HG03469 (cell line): Measurements from ENCODE around the gene FHOD1.

ENCODE experiments used
- ATAC-seq: cut with Tn5 transposase; IDR thresholded peaks from one replicate; pipeline ENCODE4 v1.9.1; 2021; ENCODE audit warnings: mild to moderate bottlenecking, moderate library complexity, moderate number of reproducible peaks; ENCODE audit not compliant: unreplicated experiment

FHOD1 gene

DNA sequence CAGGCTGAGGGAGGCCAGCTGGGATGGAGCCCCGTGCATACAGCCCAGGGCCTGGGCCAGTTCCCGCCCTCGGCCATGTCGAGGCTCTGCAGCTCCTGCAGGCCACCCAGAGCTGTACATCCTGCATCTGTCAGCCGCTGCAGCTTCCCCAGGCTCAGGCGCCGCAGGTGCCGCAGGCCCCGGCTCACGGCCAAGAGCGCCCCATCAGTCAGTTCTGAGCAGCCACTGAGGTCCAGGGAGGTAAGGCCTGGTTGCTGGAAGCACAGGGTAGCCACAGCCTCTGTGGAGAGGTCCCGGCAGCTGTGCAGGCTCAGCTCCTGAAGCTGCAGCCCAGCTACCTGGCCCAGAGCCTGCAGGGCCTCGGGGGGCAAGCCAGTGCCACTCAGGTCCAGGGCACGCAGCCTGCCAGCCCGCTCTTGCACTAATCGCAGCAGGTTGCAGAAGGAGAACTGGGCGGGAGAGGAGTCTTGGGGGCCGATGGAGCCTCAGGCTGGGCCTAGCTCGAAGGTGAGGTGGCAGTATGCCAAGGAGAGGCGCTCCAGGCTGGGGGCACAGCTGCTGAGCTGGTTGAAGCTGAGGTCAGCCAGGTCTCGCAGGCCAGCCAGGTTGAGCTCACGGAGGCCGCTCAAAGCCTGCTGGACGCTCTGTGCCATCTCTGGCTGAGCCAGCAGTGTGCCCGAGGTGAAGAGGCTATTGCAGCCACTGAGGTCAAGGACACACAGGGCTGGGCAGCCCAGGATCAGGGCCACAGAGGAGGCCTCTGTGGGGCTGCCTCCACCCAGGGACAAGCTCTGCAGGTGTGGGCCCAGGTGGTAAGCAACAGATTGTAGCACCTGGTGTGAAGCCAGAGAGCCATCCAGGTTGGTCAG is 37.0 kb downstream of the FHOD1 start:
- no peak for ATAC-seq

DNA sequence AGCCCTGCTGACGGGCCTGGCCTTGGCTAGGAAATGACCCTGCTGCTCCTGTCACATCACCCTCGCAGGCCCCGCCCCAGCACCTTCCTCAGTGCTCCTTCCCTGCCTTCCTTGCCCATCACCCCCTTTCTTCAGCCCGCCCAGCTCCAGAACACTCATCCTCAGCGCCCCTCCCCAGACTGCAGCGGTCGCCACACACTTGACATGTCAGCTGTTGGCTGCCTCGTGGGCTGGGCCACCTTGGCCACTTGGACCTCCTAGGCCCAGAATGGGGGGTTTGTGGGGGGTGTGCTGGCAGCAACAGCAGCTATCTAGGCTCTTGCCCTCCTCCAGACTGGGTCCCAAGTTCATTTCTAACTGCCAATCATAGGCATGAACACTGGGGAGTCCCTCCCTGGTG is 37.7 kb downstream of the FHOD1 start:
- no peak for ATAC-seq

DNA sequence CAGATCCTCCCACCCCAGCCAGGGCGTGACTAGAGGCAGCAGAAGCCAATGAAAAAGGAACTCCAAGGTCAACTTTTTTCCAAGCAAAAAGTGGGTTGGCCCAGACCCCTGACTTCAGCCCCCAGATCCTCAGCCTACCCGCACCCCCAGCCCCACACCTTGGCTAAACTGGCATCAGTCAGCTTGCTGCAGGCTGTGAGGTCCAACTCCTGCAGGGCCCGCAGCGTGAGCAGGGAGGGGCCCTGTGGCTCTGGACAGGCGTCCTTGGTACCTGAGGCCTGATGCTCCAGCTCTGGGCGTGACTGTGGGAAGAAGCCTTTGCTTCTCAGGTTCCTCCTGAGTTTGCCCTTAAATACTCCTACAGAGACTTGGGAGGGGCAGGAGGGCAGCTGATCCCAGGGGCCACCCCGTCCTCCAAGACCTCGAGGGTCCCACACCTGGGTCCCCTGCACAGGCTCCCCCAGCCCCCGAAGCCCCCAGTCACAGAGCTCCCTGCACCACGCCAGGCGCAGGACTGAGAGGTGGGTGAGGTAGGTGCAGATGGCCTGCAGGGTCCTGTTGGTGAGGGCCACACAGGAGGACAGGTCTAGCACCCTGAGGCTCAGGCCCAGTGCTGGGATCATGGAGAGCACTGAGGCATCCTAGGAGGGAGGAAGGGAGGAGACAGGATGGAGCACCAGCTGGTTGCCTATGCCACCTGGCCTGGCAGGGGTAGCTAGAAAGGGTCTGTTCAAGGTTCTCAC is 39.0 kb downstream of the FHOD1 start:
- ATAC-seq: no peak

DNA sequence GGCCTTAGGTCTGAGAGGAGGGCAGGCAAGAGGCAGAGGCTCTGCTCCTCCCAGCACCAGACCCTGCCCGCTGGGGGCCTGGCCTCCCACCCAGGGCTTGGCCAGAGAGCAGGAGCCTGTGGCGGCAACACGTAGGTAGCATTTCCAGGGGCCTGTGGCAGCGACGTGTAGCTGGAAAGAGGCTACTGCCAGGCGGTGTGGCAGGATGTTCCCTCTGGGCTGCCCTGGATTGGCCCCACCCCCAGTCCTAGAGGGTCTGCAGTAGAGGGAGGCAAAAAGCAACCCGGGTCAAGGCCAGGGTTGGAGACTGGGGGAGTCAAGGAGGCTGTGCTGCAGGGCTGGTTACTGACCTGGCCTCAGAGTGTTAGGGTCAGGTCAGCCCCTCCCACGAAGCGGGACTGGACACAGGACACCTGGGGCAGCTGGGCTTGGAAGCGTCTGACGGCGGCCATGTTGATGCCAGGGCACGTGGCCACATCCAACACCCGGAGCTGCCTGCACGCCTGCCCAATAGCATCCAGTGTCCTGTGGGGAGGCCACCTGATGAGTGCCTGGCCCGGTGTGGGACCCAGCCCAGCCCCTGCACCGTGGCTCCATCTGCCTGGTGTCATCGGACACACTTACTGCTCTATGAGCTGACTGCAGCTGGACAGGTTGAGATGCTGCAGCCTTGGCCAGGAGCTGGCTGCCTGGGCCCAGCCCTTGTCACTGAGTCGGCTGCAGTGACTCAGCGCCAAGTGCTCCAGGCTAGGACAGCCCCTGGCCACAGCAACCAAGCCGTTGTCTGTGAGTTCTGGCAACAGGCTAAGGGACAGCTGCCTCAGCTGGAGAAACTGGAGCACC is 39.8 kb downstream of the FHOD1 start:
- no peak for ATAC-seq

DNA sequence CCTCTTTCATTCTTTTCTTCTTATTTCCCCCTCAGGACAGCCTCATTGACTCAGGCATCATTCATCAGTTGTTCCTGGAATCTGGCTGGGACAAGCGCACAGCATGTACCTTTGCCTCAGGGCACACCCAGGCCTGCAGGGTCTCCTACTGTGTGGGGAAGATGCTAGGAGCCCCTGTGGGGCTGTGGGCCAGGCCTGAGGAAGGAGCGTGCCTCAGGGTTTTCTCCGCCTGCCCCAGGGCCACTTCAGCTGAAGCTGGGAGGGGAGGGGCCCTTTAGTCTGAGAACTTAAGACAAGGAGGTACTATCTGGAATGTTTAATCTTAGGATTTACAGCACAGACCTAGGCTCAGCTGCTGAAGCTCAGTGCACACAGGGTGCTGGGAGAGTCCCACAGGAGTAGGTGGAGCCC is 40.4 kb downstream of the FHOD1 start:
- ATAC-seq: no peak

DNA sequence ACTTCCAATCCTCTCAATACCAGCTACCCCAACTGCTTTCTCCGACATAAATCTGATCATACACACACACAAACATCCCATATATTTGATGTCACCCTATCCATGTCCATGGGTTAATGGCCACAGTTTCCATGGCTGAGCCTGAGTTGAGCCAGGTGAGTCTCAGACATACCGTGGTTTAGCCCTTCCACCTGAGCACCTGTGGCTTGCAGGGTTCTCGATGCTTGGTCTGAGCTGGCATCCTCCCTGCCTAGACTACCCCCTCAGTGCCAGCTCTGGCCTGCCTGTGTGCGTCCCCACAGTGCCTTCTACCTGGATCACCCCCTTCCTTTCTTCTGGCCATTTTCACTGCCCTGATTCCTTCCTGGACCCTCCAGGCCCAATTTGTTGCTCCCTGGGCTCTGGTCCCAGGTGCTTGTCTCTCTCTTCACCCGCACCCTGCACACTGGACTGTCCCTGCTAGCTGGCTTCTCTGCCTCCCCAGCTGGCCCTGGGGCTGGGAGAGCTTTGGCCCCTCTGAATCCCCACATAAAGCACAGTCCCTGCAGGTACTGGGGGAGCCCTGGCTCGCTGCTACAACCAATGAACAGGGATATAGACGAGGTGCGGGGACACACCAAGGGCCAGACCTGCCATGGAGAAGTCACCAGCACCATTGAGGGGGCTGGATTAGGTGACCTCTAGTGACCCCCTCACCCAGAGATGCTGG is 41.0 kb downstream of the FHOD1 start:
- no peak for ATAC-seq

DNA sequence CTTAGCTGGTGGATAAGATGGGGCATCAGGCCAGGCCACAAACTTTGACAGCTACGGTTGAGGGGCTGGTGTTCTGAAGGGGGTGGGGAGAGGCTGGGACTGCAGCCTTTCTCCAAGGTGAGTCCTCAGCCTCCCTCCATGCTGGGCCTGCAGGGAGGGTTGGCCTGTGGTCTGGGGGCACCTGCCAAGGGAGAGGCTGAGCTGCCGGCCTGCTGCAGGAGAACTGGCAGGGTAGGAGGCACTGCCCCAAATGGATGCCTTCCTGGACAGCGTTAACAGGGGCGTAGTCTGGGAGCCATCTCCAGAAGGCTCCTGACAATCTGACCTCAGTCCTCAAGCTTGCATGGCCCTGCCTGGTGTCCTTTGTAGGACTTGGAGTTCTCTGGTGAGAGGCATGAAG is 43.2 kb downstream of the FHOD1 start:
- no peak for ATAC-seq

DNA sequence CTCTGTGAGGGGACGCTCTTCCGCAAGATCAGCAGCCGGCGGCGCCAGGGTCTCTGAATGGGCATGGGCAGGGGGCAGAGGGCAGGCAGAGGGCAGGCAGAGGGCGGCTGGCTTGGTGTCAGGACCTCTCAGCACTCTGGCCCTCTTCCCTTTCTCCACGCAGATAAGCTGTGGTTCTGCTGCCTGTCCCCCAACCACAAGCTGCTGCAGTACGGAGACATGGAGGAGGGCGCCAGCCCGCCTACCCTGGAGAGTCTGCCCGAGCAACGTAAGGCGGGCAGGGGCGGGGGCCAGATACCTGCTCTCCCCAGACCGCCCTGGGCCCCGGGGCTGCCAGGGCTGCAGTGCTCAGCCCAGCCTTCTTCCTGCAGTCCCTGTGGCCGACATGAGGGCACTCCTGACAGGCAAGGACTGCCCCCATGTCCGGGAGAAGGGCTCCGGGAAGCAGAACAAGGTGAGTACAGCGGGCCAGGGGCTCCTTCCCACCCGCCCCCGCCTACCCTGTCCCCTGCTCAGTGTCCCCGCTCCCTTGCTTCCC is 44.3 kb downstream of the FHOD1 start:
- ATAC-seq: no peak

DNA sequence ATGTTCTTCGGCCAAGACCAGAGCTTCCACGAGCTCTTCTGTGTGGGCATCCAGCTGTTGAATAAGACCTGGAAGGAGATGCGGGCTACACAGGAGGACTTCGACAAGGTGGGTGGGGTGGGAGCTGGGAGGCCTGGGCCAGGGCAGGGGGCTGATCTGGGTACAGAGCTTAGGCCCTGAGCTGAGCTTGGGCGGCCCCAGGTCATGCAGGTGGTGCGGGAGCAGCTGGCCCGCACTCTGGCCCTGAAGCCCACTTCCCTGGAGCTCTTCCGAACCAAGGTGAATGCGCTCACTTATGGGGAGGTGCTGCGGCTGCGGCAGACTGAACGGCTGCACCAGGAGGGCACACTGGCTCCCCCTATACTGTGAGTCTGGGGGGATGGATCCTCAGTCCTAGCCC is 44.9 kb downstream of the FHOD1 start:
- no peak for ATAC-seq

DNA sequence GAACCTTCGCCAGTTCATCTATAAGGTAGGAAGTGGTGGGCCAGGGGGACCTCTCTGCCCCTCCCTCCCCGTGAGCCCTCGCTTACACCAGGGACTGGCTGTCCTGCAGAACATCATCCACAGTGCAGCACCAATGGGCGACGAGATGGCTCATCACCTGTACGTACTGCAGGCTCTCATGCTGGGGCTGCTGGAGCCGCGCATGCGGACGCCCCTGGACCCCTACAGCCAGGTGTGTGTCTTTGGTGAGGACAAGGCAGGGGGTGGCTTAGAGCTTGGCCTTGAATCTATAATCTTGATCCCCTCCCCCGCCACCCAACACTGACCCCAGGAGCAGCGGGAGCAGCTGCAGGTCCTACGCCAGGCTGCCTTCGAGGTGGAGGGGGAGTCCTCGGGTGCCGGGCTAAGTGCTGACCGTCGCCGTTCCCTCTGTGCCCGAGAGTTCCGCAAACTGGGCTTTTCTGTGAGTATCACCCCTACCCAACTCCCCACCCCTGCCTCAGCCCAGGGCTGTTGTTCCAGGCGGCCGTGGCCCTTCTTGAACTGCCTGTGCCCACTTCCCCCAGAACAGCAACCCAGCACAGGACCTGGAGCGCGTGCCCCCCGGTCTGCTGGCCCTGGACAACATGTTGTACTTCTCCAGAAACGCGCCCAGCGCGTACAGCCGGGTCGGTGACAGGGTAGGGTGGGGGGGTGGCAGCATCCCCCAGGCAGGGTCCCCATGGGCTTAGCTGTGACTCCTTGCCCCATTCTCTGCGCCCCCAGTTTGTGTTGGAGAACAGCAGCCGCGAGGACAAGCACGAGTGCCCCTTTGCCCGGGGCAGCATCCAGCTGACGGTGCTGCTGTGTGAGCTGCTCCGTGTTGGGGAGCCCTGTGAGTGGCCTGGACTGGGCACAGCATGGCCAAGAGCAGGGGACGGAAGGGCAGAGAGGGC is 45.6 kb downstream of the FHOD1 start:
- ATAC-seq: no peak

DNA sequence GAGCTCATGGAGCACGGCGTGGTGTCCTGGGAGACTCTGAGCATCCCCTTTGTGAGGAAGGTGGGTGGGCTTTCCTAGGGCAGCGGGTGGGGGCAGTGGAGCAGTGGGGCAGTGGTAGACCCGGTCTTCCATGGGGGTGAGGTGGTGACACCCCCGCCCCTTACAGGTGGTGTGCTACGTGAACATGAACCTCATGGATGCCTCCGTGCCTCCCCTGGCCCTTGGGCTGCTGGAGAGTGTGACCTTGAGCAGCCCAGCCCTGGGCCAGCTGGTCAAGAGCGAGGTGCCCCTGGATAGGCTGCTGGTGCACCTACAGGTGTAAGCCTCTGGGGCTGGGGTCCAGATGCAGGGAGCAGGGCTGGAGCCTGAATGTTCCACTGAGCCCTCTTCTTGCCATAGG is 46.8 kb downstream of the FHOD1 start:
- no peak for ATAC-seq

DNA sequence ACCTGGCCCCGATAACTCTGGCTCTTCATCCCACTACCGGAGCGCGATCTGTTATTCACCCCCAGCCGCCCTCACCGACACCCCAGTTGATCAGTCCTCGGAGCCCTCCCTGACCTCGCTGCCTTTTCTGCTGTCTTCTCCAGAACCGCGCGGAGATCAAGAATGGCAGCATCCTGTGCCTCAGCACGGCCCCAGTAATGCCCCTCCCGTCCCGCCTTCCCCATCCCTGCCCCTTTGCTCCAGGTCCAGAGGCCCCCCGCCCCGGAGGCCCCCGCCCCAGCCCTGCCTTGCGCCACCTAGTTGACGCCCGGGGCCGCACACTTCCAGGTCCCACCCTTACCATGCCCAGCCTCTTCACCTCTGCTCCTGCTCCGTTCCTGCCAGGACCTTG is 47.5 kb downstream of the FHOD1 start:
- no peak for ATAC-seq

DNA sequence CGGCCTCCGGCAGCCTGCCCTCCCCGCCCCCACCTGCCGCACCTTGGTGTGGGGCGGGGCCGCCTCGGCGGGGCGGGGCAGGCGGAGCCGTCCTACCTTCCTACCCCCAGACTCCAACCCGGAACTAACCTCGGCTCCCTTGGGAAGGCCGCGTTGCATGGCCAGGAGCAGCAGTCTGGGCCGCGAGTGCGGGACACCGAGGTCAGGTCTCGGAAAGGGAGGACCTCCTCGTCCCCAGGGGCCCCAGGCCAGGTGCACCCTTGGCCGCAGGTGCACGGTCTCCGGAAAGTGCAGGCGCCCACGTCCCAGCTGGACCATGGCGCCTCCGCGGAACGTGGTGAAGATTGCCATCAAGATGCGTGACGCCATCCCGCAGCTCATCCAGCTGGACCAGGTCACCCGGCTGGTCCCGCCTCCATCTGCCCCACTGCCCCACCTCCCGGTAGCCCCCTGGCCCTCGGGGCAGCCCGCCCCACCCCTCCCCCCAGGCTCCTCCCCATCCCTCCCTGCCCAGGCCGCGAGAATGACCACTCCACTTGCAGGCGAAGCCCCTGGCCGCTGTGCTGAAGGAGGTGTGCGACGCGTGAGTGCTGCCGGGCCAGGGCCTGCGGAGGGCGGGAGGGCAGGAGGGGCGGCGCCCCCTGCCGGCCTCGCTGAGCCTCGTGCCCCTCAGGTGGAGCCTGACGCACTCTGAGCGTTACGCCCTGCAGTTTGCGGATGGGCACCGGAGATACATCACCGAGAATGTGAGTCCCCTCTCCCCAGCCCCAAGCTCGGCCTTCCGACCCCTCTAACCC is 48.1 kb downstream of the FHOD1 start, which contains the start of gene ELMO3:
TSS of gene ELMO3 (plus strand) at position 121 of the 797 bp plus-strand sequence. CDS start at position 317, 196 bp downstream.
- no peak for ATAC-seq

DNA sequence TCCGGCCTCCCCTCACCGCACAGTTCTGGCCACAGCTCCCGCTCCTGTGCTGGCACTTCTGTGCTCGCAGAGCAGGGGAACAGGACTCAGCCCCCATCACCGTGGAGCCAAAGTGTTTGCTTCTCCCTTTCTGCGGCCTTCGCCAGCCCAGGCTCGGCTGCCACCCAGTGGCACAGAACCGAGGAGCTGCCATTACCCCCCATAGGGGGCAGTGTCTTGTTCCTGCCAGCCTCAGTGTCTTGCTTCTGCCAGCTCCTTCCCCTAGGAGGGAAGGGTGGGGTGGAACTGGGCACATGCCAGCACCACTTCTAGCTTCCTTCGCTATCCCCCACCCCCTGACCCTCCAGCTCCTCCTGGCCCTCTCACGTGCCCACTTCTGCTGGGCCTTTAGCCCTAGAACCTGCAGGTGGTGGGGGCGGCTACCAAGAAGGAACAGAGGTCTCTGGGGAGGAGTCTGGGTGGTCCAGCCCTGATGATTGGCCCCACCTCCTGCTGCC is 49.0 kb downstream of the FHOD1 start:
- ATAC-seq: no peak

DNA sequence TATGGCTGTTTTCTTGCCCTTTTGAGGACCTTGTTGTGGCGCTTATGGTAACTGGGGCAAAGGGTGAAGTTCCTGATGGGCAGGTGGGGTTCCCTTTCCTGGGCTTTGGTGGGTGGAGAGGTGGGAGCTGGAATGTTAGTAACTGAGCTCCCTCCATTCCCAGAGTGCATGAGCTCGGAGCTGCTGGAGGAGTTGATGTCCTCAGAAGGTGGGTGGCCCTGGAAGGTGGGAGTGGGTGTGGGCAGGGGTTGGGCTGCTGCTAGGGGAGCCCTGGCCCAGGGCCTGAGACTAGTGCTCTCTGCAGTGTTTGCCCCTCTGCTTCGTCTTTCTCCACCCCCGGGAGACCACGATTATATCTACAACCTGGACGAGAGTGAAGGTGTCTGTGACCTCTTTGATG is 49.6 kb downstream of the FHOD1 start:
- ATAC-seq: no peak

DNA sequence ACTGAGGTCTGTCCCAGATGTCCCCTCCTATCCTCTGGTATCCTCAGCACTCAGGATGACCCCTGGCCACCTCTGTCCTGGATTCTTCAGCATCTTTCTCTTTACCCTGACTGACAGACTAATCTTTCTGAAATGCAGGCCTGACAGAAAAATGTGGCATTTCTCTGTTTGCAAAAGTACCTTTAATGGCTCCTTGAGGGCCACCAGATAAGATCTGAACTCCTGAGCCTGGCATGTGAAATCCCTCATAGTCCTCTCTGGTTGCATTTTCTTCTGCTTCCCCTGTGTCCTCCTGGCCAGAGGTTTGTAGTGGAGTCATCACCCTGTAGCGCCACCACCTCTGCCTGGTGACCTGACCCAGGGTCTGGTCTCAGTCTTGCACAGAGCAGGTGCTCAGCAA is 50.4 kb downstream of the FHOD1 start:
- no peak for ATAC-seq

DNA sequence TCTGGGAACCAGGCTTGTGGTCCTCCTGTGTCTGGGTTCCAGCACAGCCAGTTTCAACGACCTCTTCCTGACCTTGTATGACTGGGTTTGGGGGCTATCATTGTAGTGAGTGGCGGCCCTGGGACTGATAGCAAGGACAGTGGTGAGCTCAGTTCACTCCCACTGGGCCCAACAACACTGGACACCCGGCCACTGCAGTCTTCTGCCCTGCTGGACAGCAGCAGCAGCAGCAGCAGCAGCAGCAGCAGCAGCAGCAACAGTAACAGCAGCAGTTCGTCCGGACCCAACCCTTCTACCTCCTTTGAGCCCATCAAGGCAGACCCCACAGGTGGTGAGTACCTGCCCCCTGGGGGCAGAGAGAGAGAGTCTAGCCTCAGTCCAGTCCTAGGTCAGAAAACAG is 51.6 kb downstream of the FHOD1 start:
- ATAC-seq: no peak

DNA sequence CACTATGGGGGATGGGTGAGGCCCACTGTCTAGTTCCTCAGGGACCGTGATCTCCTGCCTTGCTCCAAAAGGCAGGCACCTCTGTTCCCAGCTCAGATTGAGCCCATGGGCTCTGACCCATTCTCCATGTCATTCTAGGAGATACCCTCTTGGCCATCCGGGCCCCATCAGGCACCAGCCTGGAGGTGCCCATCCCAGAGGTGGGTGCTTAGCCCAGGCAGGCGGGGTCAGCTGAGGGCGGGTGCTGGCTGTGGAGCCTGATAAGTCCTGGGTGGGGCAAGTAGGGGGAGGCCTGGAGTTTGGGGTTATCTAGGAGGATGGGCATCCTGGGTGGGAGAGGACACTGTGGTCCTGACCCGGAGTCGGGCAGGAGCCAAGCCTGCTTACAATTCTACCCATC is 53.0 kb downstream of the FHOD1 start:
- ATAC-seq: no peak
